Smooth muscle cell (in vitro differentiated cells): ENCODE data around the gene TMCC1. TPM values are rescaled to one million over a fixed set of nuclear protein-coding genes. Genes with fewer than 3 reads are reported as not detected.
"Not testable (repeated sequence)": the region's sequence is repeated elsewhere in the genome, so short reads cannot be mapped to it uniquely, and the experiment has no call there.

Source experiments
- DNase-seq: peaks from one replicate; lab custom pipeline; 2025; ENCODE audit not compliant: unreplicated experiment; lab: John Stamatoyannopoulos, UW
- H2AFZ ChIP-seq: fragments of 200-600 bp; sonication (generic); 2 replicates; pipeline ENCODE4 v1.6.0; 2016; ENCODE audit warnings: antibody characterized with exemption, low read depth, mild to moderate bottlenecking
- H3F3A ChIP-seq: fragments of 200-600 bp; sonication (generic); 2 replicates; pipeline ENCODE4 v1.6.0; 2017; ENCODE audit warnings: antibody characterized with exemption, low read depth
- H3K27ac ChIP-seq: fragments of 200-600 bp; sonication (generic); 2 replicates; pipeline ENCODE4 v1.5.1; 2016; ENCODE audit warnings: low read depth, mild to moderate bottlenecking
- H3K27me3 ChIP-seq: fragments of 200-600 bp; sonication (generic); 2 replicates; pipeline ENCODE4 v1.6.1; 2016; ENCODE audit warnings: low read depth, mild to moderate bottlenecking
- H3K36me3 ChIP-seq: fragments of 200-600 bp; sonication (generic); 2 replicates; pipeline ENCODE4 v1.5.1; 2016; ENCODE audit warnings: low read depth
- H3K4me1 ChIP-seq: fragments of 200-600 bp; sonication (generic); 2 replicates; pipeline ENCODE4 v1.5.1; 2016; ENCODE audit warnings: low read depth
- H3K4me2 ChIP-seq: fragments of 200-600 bp; sonication (generic); 2 replicates; pipeline ENCODE4 v1.6.0; 2016; ENCODE audit warnings: mild to moderate bottlenecking
- H3K4me3 ChIP-seq: fragments of 200-600 bp; sonication (generic); 2 replicates; pipeline ENCODE4 v1.5.1; 2016; ENCODE audit warnings: mild to moderate bottlenecking
- H3K79me2 ChIP-seq: fragments of 200-600 bp; sonication (generic); 2 replicates; pipeline ENCODE4 v1.6.0; 2016; ENCODE audit warnings: low read depth, mild to moderate bottlenecking
- H3K9ac ChIP-seq: fragments of 200-600 bp; sonication (generic); 2 replicates; pipeline ENCODE4 v1.6.0; 2016; ENCODE audit warnings: low read depth
- H3K9me3 ChIP-seq: fragments of 200-600 bp; sonication (generic); replicated peaks from 2 replicates; pipeline ENCODE4 v1.5.1; 2016; ENCODE audit warnings: low read depth
- H4K20me1 ChIP-seq: fragments of 200-600 bp; sonication (generic); 2 replicates; pipeline ENCODE4 v1.6.0; 2016; ENCODE audit warnings: low read depth
- WGBS: methylation state at CpG from one replicate; pipeline ENCODE4 v1.1.7; 2016; ENCODE audit warnings: low lambda C conversion rate; 5-methylcytosine and 5-hydroxymethylcytosine counted together
- polyA plus RNA-seq: library from polyadenylated mRNA; unstranded; fragments of >200 nt; fragmentation: Nextera tagmentation; extraction: Ambion mirVana; gene quantifications from 2 replicates; pipeline ENCODE4 v1.2.1, GENCODE V29; 2016
- total RNA-seq: library from RNA; depleted of rRNA; stranded (reverse); fragments of >200 nt; gene quantifications from 2 replicates; pipeline ENCODE4 v1.2.3, GENCODE V29; 2014
- TF ChIP-seq, protein P1 (sequence below): fragments of 200-600 bp; sonication (generic); IDR thresholded peaks from 2 replicates; pipeline ENCODE4 v1.5.1; 2017; ENCODE audit warnings: borderline replicate concordance, mild to moderate bottlenecking, antibody characterized with exemption; ENCODE audit not compliant: insufficient read depth, poor library complexity, severe bottlenecking

TMCC1 gene
- total and polyA plus RNA-seq, 2 experiments from 2014 or later = 5.3 to 17.8 TPM

DNA sequence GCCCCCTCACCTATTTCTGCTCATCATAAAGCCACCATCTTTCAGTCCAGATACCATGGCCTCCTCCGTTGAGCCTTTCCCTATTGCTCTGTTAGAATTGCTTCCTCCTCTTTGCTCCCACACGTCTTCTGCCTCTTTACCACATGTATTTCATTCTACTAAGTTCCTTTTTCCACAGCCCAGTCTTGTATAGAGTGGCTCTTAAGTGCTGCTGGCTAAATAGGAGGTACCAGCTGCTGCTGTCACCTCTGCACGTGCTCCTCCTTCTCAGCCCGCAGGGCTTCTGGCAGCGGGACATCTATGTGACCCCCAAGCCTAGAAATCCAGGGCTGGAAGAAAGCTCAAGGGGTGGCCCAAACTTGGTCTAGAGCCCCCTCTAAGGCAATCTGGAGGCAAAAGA is 248.2 kb downstream of the TMCC1 start:
- Histone ChIP-seq H3K9ac (no peak overlapping the region), H3F3A (no peaks in the 10 kb centered on the region), H3K36me3 (no peaks in the 10 kb centered on the region), H3K4me1 (peaks cover 6% of the 10 kb centered on the region), H3K27ac (no peak overlapping the region), H3K27me3 (no peaks in the 10 kb centered on the region), H3K9me3 (no peaks in the 10 kb centered on the region), H3K79me2 (no peaks in the 10 kb centered on the region), H3K4me2 (no peak overlapping the region), H2AFZ (no peak overlapping the region), H3K4me3 (no peak overlapping the region), H4K20me1 (no peaks in the 10 kb centered on the region)
- TF ChIP-seq, protein P1, sequence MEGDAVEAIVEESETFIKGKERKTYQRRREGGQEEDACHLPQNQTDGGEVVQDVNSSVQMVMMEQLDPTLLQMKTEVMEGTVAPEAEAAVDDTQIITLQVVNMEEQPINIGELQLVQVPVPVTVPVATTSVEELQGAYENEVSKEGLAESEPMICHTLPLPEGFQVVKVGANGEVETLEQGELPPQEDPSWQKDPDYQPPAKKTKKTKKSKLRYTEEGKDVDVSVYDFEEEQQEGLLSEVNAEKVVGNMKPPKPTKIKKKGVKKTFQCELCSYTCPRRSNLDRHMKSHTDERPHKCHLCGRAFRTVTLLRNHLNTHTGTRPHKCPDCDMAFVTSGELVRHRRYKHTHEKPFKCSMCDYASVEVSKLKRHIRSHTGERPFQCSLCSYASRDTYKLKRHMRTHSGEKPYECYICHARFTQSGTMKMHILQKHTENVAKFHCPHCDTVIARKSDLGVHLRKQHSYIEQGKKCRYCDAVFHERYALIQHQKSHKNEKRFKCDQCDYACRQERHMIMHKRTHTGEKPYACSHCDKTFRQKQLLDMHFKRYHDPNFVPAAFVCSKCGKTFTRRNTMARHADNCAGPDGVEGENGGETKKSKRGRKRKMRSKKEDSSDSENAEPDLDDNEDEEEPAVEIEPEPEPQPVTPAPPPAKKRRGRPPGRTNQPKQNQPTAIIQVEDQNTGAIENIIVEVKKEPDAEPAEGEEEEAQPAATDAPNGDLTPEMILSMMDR = no peak
- WGBS = 83% methylated on average over 5 of the region's 5 CpGs
- DNase-seq = no peak

DNA sequence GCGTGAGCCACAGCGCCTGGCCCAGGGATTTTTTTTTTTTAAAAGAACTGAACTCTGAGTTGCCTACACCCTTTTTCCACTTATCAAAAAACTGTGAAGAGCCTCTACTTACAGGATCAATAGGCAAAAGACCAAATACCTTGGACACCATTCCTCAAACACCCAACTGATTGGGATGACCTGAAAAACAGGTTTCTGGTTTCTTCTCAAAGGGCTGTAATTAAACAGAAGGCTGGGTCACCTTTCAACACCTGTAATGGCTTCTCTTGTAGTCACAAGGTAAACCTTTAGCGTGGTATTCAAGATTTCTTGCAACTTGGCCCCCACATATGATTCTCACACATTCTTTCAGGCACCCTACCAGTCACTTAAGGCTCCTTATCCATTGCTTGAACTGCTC is 248.7 kb downstream of the TMCC1 start:
- Histone ChIP-seq H3F3A (no peaks in the 10 kb centered on the region), H3K9ac (no peak overlapping the region), H3K27me3 (no peaks in the 10 kb centered on the region), H4K20me1 (no peaks in the 10 kb centered on the region), H3K4me1 (peaks cover 2% of the 10 kb centered on the region), H3K4me2 (no peak overlapping the region), H3K79me2 (no peaks in the 10 kb centered on the region), H3K9me3 (no peaks in the 10 kb centered on the region), H3K27ac (no peak overlapping the region), H3K4me3 (no peak overlapping the region), H3K36me3 (no peaks in the 10 kb centered on the region), H2AFZ (no peak overlapping the region)
- no peak for DNase-seq
- TF ChIP-seq, protein P1 = no peak
- WGBS = 73% methylated on average over 3 of the region's 3 CpGs

DNA sequence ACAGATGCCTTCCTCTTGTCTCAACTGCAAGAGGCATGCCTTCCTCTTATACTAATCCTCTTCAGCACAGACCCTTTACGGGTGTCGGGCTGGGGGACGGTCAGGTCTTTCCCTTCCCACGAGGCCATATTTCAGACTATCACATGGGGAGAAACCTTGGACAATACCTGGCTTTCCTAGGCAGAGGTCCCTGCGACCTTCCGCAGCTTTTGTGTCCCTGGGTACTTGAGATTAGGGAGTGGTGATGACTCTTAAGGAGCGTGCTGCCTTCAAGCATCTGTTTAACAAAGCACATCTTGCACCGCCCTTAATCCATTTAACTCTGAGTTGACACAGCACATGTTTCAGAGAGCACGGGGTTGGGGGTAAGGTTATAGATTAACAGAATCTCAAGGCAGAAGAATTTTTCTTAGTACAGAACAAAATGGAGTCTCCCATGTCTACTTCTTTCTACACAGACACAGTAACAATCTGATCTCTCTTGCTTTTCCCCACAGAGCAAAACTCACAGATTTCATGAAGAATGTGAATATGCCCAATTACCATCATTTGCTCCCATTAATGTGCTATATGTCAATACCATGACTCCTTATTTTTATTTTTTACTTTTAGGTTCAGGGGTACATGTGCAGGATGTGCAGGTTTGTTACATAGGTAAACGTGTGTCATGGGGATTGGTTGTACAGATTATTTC is 251.8 kb downstream of the TMCC1 start:
- not testable (repeated sequence) for H3K4me2 ChIP-seq, H3K4me1 ChIP-seq
- 43% methylated on average over 10 of the region's 10 CpGs for WGBS

DNA sequence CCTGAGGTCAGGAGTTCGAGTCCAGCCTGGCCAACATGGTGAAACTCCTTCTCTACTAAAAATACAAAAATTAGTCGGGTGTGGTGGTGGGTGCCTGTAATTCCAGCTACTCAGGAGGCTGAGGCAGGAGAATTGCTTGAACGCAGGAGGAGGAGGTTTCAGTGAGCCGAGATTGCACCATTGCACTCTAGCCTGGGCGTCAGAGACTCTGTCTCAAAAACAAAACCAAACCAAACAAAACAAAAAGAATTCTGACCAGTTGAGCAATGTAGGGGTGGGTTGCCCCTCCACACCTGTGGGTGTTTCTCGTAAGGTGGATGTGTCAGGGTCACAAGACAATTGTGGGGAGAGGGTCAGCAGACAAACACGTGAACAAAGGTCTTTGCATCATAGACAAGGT is 252.5 kb downstream of the TMCC1 start:
- not testable (repeated sequence) for H3K27ac ChIP-seq, H3K79me2 ChIP-seq, H3F3A ChIP-seq, H3K9me3 ChIP-seq, H4K20me1 ChIP-seq, H3K4me2 ChIP-seq, H3K36me3 ChIP-seq, H3K4me1 ChIP-seq, DNase-seq, H3K4me3 ChIP-seq, H3K9ac ChIP-seq, H2AFZ ChIP-seq, H3K27me3 ChIP-seq
- WGBS = 88% methylated on average over 7 of the region's 7 CpGs

More for the DNA sequence above, 251.8 kb downstream of the TMCC1 start:
- not testable (repeated sequence) for H3K27ac ChIP-seq, H3K9me3 ChIP-seq, H3F3A ChIP-seq, H2AFZ ChIP-seq, H3K9ac ChIP-seq, H3K4me3 ChIP-seq, H4K20me1 ChIP-seq, H3K36me3 ChIP-seq, H3K79me2 ChIP-seq, H3K27me3 ChIP-seq, DNase-seq
